NOMO-1 treated with dmso at 0.1 percent for 144 hours (cell line): Measurements from ENCODE around the gene SH3TC2.

ENCODE experiments used
- DNase-seq: peaks from one replicate; lab custom pipeline; 2025; ENCODE audit not compliant: unreplicated experiment; lab: John Stamatoyannopoulos, UW

The SH3TC2 gene

DNA sequence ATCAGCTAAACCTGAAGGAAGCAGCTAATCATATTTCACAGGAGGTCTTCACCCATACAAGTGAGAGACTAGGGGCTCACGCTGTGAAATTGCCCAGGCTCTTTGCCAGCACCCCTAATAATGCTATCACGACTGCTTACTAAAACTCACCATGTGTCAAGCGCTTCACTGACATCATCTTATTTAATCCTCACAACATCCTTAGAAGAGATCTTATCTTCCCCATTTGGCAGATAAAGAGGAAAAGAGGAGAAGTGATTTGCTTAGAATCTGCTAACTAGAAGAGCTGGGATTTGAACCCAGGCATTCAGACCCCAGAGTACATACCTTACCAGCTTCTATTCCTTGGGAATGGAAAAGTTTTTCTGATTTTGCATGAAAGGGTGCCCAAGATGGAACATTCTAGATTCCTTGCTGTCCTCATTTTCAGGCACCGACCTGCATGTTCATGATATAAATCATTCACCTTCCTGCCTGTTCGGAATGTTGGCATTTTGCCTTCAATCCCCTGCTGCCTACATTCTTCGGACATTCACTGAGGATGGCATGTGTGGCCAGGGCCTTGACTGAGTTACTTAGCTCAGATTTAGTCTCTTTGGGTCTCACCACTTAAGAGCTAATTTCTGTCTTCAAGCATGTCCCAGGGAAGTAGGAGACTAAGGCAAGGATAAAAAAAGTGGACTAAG is 88.1 kb downstream of the SH3TC2 start:
- no peak for DNase-seq

DNA sequence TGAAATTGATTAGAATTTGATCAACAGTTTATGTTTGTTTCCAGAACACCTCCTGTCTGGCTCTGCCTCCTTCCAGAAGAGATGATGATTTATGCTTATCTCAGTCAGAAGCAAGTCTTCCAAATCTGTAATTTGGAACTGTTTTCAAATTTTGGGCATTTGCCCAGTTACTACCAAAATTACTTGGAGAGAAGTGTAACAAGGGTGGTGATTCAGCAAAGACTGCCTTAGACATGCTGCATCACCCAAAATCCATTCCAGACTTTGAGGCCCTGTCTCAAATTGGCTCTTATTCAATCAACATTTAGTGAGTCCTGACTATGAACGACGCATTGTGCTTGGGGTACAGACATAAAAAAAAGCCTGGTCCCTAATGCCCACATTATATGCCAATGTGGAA is 89.4 kb downstream of the SH3TC2 start:
- DNase-seq = no peak

DNA sequence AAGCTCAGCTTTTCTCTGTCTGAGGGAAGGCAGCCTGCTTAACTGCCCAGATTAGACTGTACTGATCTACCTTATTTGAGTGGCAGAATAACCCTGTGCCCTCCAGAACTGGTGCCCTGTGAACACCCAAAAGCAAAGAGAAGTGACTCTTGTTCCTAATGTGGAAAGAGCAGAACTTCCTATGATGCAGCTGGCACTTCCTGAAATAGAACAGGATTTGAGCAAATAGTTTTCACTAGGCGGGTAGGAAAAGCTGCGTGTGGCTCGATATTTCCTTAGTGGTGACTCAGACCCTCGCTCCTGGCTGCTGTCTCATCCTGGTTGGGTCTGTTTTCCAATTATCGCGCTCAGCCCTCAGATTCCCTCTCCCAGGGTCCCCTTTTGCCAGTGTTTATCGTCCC is 89.9 kb downstream of the SH3TC2 start:
- DNase-seq = no peak

GRCh38 chr5:148972396-148972795 is 90.5 kb downstream of the SH3TC2 start:
- no peak for DNase-seq

DNA sequence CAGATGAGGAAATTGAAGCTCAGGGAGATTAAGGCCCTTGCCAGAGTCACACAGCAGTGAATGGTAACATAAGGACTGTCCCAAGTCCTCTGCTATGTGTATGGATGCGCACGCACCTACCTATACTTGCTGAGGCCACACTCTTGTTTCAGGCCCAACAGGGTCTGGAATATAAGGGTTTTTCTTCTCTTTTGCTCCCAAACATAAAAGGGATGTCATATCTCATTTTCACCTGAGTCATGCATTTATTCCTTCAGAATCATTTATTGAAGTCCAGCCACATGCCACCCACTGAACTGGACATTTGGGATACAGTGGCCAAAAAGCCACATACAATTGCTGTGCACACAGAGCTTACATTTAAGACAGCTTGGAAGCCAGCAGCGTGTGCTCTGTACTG is 92.0 kb downstream of the SH3TC2 start:
- DNase-seq = no peak

- no peak for DNase-seq
Measured at GRCh38 chr5:148970228-148970627, 92.6 kb downstream of the SH3TC2 start.

DNA sequence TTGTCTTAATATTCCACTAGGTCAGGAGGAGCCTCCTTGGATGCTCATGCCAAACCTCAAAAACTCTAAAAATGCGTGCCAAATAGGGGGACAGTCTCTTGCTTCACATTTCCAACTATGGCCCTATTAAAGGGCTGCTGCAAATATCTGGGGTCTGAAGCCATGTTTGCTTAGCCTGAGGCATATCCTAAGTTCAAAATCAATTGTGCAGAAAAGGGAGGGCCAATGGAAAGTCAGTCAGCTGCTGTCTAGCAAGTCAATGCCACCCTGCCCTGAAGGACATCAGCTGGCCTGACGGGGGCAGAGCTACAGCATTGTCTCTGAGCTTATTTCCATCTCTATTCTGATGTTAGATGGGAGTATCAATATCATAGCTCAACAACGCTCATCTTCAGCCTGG is 93.6 kb downstream of the SH3TC2 start:
- DNase-seq = no peak

DNA sequence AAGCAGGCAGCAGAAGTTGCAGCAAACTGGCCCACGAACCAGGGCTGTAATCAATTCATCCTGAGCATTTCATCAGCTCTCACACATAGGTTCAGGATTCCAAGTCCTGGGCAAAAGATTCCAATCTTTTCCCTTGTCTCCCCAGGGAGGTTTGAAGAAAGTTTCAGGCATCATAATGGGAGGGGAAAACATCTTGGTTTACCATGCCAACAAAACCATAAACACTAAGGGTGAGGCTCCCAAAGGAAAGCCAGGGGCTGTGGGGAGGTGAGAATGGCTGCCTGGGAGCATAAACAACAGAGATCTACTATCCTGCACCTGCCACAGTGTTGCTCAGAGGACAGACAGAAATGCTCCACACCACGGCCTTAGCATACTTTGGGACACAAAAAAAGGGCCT is 94.6 kb downstream of the SH3TC2 start:
- DNase-seq = no peak

- DNase-seq = no peak
Measured at GRCh38 chr5:148967783-148968182, 95.1 kb downstream of the SH3TC2 start.

DNA sequence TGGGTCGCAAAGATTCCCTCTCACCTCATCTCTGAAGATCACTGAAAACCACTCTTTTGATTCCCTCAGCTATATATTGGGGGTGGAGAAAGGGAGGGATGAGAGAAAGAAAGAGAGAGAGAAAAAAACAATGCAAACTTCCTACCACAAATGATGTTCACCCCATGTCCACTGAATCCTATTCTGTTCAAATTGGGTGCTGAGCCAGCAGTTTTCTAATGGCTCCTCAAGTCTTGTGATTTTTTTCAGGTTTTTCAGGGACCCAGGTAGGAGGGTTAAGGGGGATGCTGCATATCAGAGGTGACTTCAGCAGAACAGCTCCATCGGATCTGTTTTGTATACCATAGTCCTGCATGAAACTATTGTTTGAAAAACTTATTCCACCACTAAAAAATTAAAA is 95.9 kb downstream of the SH3TC2 start:
- no peak for DNase-seq

- DNase-seq = no peak
Measured at GRCh38 chr5:148966348-148966747, 96.5 kb downstream of the SH3TC2 start.

DNA sequence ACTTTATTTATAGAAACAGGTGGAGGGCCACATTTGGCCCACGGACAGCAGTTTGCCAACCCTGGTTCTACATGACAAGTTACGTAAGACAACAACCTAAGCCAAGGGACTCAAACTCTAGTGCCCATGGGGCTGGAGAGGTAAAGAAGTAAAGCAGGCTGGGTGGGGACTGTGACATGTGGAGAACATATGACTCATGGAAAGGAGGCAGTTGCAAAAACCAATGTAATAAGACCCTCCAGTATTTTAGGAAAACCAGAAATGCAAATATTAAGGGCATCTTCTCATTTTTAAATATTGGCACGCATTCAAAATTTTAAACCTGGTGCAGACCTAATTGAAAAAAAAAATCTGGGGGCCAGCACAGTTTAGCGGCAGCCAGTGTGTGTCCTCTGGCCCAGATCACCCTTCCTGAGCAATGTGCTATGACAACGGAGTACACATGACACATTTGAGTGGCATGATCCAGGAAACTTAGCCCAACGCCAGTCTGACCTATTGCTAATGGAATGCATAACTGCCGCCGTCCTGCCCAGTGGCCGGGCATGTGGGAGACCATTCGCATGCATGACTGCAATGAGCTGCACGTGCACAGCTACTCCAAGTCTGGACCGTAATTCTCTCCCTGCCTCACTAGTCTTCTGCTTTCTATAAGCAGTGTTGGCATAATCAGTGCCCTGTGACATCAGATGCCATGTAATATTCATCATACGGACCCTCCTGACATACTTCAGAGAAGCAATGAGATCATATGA is 97.2 kb downstream of the SH3TC2 start:
- DNase-seq = no peak

GRCh38 chr5:148963664-148964063 is 99.2 kb downstream of the SH3TC2 start:
- peak; percentile 65 for DNase-seq

DNA sequence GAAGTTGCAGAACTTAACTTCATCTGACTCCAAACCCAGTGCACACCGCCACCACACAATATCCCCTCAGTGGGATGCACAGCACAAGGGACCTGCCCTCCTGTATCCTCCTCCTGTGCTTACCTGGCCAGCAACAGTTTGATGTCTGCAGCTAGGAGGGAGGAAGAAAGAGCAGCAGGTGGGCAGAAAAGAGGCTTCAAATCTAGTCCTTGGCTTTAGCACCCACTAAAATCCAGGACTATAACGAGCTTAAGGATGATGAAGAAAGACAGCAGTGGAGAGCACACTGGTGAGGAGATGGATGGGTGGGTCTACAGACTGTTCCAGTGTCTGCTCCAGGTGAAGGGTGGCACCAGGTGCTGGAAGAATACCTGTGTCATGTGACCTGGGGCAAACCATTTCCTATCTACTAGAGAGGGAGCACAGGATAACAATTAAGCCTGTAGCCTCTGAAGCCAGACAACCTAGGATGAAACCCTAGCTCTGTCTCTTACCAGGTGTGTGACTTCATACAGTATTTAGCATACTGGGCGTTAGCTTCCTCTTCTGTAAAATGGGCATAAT is 100.0 kb downstream of the SH3TC2 start:
- no peak for DNase-seq

DNA sequence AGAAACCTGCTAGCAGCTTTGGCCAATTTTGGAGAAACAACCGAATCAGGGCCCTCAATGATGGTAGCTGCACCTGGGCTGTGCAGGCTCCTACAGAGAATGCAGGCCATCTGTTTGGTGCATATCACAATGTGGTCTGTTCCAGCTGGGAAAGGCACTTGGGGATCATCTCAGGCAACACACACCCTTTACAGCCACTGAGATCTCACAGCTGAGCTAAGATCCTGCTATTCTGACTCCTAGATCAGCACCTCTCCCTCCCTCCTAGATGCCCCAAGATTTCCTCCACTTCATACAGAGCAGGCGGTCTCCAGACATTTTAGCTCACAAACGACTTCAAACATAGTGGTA is 100.7 kb downstream of the SH3TC2 start:
- no peak for DNase-seq

DNA sequence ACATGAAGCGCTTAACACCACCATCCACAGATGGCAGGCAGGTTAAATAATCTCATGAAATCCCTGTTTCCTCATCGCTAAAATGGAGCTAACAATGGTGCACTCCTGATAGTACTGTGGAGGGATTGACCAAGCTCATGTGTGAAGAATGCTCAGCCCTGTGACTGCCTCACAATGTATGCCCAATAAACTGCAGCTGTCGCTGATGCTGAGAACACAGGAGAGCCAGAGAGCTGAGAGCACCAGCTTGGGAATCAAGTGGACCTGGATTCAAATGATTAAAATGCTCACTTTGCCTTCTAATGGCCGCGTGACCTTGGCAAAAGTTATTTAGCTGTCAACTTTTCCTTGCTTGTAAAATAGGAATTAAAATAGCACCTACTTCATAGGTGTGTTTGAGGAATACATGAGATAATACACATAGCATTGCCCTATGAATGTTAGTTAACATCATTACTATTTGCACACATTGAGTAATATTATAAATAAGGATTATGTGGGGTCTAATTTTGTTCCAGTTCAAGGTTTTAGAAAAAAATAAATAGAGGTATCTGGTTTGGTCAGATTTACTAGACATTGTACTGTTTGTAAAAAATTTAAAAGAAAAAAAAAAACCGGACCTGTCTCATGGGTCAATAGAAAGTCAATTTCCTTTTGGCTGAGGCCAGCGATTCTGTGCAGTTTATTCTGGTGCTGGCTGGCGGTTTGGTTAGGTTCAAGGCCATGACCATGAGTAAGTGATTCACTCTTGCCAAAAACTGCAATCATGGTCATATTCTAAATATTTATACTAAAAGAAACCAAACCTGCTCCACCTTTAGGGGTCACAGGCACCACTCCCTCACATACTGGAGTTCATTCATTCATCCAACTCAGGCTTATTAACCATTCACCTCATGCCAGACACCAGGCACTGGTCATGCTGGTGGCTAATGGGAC is 101.3 kb downstream of the SH3TC2 start:
- DNase-seq = no peak

DNA sequence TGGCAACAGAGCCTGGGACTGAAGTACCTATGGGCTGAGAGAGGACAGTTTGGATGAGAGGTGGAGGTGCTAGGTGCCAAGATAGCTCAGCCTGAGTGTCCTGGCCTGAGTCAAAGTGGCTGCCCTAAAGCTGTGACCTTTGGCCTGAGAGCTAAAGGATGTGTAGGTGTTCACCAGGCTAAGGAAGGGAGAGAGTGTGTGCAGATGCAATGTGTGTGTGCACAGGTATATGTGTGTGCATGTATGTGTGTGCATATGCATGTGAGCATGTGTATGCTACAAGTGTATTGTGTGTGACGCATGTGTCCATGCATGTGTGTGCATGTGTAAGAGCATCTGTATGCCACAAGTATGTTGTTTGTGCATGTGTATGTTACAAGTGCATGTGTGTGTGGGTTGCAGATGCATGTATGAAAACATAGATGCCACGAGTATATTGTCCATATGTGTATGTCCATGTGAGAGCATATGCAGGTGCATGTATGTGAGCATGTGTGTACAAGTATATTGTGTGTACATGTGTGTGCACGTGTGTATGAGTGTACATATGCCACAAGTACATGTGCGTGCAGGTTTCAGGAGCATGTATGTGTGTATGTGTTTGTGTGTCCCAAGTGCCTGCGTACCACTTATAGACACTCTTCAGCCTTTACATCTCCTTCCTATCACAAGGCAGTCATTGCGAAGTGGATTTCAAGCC is 102.6 kb downstream of the SH3TC2 start:
- no peak for DNase-seq

DNA sequence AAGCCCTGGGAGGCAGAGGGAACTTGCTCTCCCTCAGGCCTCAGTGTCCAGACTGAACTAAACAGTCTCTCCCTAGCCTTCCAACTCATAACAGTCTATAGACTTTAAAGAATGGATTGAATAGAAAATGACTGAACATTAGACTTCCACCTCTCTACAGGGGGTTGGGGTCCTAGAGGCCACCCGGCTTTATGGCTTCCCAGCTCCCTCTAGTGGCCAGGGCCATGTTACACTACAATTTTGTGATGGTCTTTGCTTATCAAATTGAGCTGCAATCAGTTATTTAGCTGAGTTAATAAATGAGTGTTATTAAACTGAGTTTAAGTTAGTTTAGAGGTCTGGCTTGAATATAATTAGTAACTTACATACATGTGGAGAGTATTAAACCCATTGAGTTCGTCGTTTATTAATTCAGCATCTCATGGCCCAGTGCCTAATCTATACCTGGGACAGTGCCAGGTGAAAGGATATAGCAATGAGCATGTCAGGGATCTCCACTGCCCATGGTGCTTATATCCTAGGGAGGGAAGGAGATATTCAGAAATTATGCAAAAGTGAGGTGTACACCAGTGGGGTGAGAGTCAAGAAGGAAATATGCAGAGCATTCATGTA is 105.2 kb downstream of the SH3TC2 start:
- no peak for DNase-seq

DNA sequence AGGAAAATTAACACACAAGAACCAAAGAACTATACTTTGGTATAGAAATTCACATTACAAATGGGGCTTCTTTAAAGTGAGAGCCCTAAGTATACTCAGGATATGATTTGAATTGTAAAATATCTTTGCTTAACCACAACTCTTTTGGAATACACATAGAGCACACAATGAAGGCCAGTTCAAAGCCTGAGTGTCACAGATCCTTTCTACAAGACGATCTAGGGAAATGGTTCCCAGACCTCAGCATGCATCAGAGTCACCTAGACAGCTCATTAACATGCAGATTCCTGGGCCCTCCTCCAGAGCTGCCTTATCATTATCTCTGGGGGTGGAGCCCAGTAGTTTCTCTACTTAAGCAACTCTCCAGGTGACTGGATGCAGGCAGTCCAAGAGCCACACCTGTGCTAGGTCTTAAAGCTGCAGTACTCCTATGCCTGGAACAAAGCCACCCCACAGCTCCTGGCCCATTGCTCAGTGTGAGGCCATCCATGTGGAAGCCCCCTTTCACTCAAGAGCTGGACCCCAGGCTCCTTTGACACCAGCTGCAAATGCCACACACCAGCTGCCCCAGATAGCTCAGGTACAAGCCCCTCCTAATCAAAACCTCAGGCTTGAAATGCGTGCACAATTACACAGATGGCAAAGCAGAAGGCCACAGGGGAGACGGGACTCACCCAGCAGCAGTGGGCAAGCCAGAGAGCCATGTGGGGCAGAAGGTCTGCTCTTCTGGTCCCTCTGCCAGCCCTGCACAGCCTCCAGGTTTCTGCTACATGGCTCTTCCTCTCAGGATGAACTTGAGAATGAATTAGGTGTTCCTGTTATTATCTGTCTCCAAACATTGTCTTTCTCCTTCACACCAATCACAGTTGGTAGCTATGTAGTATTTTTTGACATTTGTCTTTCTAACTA is 106.1 kb downstream of the SH3TC2 start:
- DNase-seq = no peak
